ENCODE results near the gene CAMK2A. TPM values are rescaled to one million over a fixed set of nuclear protein-coding genes. Genes with fewer than 3 reads are reported as not detected.

The CAMK2A gene
- total and polyA plus RNA-seq, 2 experiments from 2014 or later, result 0.18 TPM; not detected in 1

- no peak overlapping the region for H3K4me3 Mint-ChIP-seq
- H3K4me3 ChIP-seq, result no peak overlapping the region
- no peak overlapping the region for H2AFZ ChIP-seq
- H3K36me3 ChIP-seq (ENCODE audit: insufficient read depth), result no peaks in the 10 kb centered on the region
- no peaks in the 10 kb centered on the region for H4K20me1 ChIP-seq (replicated peaks; ENCODE audit: insufficient read depth)
- DNase-seq (ENCODE audit: low spot score) (no peak), ATAC-seq (no peak)
- peaks cover 10% of the 10 kb centered on the region for H3K27me3 ChIP-seq (ENCODE audit: insufficient read depth)
- no peak overlapping the region for H3K4me2 ChIP-seq
- no peaks in the 10 kb centered on the region for H3K9me3 Mint-ChIP-seq
- no peaks in the 10 kb centered on the region; the same call in 2 of the 3 replicates for H3K4me1 Mint-ChIP-seq
- no peaks in the 10 kb centered on the region for H3K9me2 ChIP-seq (ENCODE audit: insufficient read depth)
- no peaks in the 10 kb centered on the region for H3K79me2 ChIP-seq (replicated peaks; ENCODE audit: insufficient read depth)
- H3F3A ChIP-seq (replicated peaks; ENCODE audit: low read depth), result no peaks in the 10 kb centered on the region
- no peaks in the 10 kb centered on the region for H3K4me1 ChIP-seq (ENCODE audit: insufficient read depth)
- no peak overlapping the region for H3K27ac ChIP-seq (ENCODE audit: low read depth)
- H3K27me3 Mint-ChIP-seq (ENCODE audit: insufficient read depth, low read depth, poor library complexity), result peaks cover 22% of the 10 kb centered on the region
- TF ChIP-seq ETS1 (IDR thresholded peaks at IDR 0.05), result no peak
- no peak for TF ChIP-seq ZNF331 (CRISPR knock-in tag; IDR thresholded peaks at IDR 0.05; ENCODE audit: low read depth)
- TF ChIP-seq ZNF462 (CRISPR knock-in tag; IDR thresholded peaks at IDR 0.05), result no peak
- no peak for TF ChIP-seq STAT1 (IDR thresholded peaks at IDR 0.05; ENCODE audit: unreplicated experiment)
- no peak overlapping the region for H3K27ac Mint-ChIP-seq
- no peaks in the 10 kb centered on the region for H3K36me3 Mint-ChIP-seq (ENCODE audit: low read depth)
Measured at GRCh38 chr5:150196514-150196913, 93.1 kb downstream of the CAMK2A start.
